Measurements from ENCODE around the gene CHST11. TPM values are rescaled to one million over a fixed set of nuclear protein-coding genes. Genes with fewer than 3 reads are reported as not detected.

The CHST11 gene
- total and polyA plus RNA-seq, 2 of the 4 experiments (the other 2 are of a cell fraction): 1.4 to 2.7 TPM

DNA sequence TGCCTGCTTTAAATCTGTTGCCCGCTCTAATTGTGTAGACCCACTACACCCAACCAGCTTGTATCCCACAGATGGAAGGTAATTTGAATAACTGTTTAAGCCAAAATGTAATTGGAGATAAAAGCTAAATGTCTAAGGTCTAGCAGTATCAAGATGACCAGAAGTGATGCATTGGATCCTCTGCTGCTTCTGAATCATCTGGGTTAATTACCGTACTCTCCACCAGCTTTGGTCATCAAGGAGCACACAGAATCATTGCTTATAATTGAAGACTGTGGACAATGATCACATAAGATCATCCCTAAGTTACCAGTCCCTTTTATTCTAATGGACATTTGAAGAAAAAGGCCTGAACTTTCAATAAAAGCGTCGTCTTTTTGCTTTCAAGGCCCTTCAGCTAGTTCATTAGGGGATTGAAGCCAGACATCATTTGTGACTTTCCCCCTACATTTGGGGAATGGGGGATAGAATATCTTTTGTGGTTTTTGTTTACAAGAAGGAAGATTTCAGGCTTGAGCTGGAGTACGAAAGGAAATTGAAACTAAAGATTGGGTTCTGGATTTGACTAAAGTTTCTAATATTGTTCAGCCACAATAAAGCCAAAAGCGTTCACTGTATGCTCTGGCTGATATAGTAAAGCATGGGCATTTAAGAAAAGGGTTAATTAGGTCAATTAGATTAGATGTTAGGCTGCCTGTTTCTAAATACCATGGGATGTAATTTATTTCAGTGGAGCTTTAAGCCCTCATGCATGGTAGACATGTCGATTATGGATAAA is 123.2 kb downstream of the CHST11 start:
- no TSS peak for BruUV-seq (replicated peaks)
- no peak overlapping the region; the same call in 1 of the 2 replicates for H3K4me2 ChIP-seq (ENCODE audit: low read depth, low read length)
- H4K5ac ChIP-seq (ENCODE audit: low read depth, low read length): no peak overlapping the region
- in situ Hi-C loops (cut with MboI; ENCODE audit: low sequenced_read_pairs): no loop called here
- H3K14ac ChIP-seq (replicated peaks; ENCODE audit: low read depth, low read length): no peak overlapping the region
- H2BK15ac ChIP-seq (ENCODE audit: low read depth, low read length): no peak overlapping the region
- H3K4me1 ChIP-seq (ENCODE audit: control insufficient read depth, insufficient read depth, low read length): peaks cover 11% of the 10 kb centered on the region
- no peak for DNase-seq
- CTCF ChIA-PET: no interaction called here
- no peaks in the 10 kb centered on the region for H4K20me1 ChIP-seq (ENCODE audit: insufficient read depth, low read length)
- no peak overlapping the region for H2AFZ ChIP-seq (replicated peaks; ENCODE audit: low read length, poor library complexity)
- H4K91ac ChIP-seq (ENCODE audit: insufficient read depth, low read depth, low read length): no peak overlapping the region
- no peak overlapping the region for H4K8ac ChIP-seq (ENCODE audit: low read depth in 2 of 2, low read length in 2 of 2)
- no peak overlapping the region for H3K9ac ChIP-seq (ENCODE audit: low read depth, low read length)
- H3K4me3 ChIP-seq (ENCODE audit: insufficient read depth, low read depth, low read length): no peak overlapping the region
- H3K36me3 ChIP-seq (ENCODE audit: control insufficient read depth, insufficient read depth, low read length): no peaks in the 10 kb centered on the region
- no peaks in the 10 kb centered on the region; the same call in 1 of the 2 replicates for H3K27me3 ChIP-seq (ENCODE audit: control insufficient read depth, insufficient read depth, low read length)
- H2BK5ac ChIP-seq (ENCODE audit: low read depth, low read length, poor library complexity, severe bottlenecking): no peak overlapping the region
- H2BK120ac ChIP-seq (ENCODE audit: low read depth, low read length): no peak overlapping the region; the same call in 1 of the 2 replicates
- H2AK5ac ChIP-seq (ENCODE audit: low read depth, low read length): no peak overlapping the region
- WGBS, 2 experiments (ENCODE audit: extremely low coverage in 2 of 2, insufficient read length in 1 of 2): 83% methylated on average over 1 of the region's 7 CpGs; no CpG with 5 or more reads in 1 of the 2 experiments
- H3K56ac ChIP-seq (ENCODE audit: extremely low read depth, insufficient read depth, low read length): no peak overlapping the region
- no peak overlapping the region for H3K27ac ChIP-seq (ENCODE audit: insufficient read depth, low read length)
- TF ChIP-seq MXI1 (IDR thresholded peaks at IDR 0.05; ENCODE audit: borderline replicate concordance, low read depth, low read length) (no peak), RCOR1 (IDR thresholded peaks at IDR 0.05; ENCODE audit: insufficient replicate concordance, low read length) (no peak), CEBPB (IDR thresholded peaks at IDR 0.05; ENCODE audit: low read depth, low read length) (no peak), POLR2A (IDR thresholded peaks at IDR 0.05; ENCODE audit: low read depth, low read length) (no peak), BHLHE40 (IDR thresholded peaks at IDR 0.05; ENCODE audit: low read depth, low read length) (no peak), CHD1 (IDR thresholded peaks at IDR 0.05; ENCODE audit: low read depth, low read length) (no peak)
- TF ChIP-seq, protein P1, sequence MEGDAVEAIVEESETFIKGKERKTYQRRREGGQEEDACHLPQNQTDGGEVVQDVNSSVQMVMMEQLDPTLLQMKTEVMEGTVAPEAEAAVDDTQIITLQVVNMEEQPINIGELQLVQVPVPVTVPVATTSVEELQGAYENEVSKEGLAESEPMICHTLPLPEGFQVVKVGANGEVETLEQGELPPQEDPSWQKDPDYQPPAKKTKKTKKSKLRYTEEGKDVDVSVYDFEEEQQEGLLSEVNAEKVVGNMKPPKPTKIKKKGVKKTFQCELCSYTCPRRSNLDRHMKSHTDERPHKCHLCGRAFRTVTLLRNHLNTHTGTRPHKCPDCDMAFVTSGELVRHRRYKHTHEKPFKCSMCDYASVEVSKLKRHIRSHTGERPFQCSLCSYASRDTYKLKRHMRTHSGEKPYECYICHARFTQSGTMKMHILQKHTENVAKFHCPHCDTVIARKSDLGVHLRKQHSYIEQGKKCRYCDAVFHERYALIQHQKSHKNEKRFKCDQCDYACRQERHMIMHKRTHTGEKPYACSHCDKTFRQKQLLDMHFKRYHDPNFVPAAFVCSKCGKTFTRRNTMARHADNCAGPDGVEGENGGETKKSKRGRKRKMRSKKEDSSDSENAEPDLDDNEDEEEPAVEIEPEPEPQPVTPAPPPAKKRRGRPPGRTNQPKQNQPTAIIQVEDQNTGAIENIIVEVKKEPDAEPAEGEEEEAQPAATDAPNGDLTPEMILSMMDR (conservative IDR thresholded peaks at IDR 0.05; ENCODE audit: low read depth, low read length): no peak
- TF ChIP-seq, protein P2, sequence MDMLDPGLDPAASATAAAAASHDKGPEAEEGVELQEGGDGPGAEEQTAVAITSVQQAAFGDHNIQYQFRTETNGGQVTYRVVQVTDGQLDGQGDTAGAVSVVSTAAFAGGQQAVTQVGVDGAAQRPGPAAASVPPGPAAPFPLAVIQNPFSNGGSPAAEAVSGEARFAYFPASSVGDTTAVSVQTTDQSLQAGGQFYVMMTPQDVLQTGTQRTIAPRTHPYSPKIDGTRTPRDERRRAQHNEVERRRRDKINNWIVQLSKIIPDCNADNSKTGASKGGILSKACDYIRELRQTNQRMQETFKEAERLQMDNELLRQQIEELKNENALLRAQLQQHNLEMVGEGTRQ (IDR thresholded peaks at IDR 0.05; ENCODE audit: low read depth, low read length): no peak
- TF ChIP-seq, protein P3, sequence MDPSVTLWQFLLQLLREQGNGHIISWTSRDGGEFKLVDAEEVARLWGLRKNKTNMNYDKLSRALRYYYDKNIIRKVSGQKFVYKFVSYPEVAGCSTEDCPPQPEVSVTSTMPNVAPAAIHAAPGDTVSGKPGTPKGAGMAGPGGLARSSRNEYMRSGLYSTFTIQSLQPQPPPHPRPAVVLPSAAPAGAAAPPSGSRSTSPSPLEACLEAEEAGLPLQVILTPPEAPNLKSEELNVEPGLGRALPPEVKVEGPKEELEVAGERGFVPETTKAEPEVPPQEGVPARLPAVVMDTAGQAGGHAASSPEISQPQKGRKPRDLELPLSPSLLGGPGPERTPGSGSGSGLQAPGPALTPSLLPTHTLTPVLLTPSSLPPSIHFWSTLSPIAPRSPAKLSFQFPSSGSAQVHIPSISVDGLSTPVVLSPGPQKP (IDR thresholded peaks at IDR 0.05; ENCODE audit: borderline replicate concordance, low read depth, low read length): no peak
- no peaks in the 10 kb centered on the region for H3K9me3 ChIP-seq (ENCODE audit: control insufficient read depth, insufficient read depth, low read length)
- H2AK9ac ChIP-seq (replicated peaks; ENCODE audit: low read depth, low read length, poor library complexity): no peak overlapping the region
- POLR2A ChIA-PET (ENCODE audit: unreplicated experiment): interaction anchor here (0.6 kb wide), 1 partner anchor 9 kb away, joined by 3 read pairs; no protein-coding TSS in a partner anchor
- peaks cover 13% of the 10 kb centered on the region for H3K9me1 ChIP-seq (ENCODE audit: insufficient read depth, low read length)
- no peak for ATAC-seq (ENCODE audit: low read depth)
- no peak overlapping the region for H3K18ac ChIP-seq (ENCODE audit: low read depth, low read length)
- intact Hi-C loops (cut with micrococcal nuclease): no loop called here
- dilution Hi-C loops (cut with HindIII; ENCODE audit: low sequenced_read_pairs, unreplicated experiment): no loop called here
- no peak overlapping the region for H3K23ac ChIP-seq (ENCODE audit: low read depth, low read length)
- no peak overlapping the region for H2BK20ac ChIP-seq (ENCODE audit: low read depth, low read length)
- H3K79me1 ChIP-seq (ENCODE audit: low read depth in 1 of 2, low read length in 2 of 2): no peaks in the 10 kb centered on the region
- H3K4ac ChIP-seq (ENCODE audit: low read depth, low read length): no peak overlapping the region
